ENCODE results near the gene TMEM229A. TPM values are rescaled to one million over a fixed set of nuclear protein-coding genes. Genes with fewer than 3 reads are reported as not detected.
"Not testable (repeated sequence)": the region's sequence is repeated elsewhere in the genome, so short reads cannot be mapped to it uniquely, and the experiment has no call there.

The TMEM229A gene
- total and polyA plus RNA-seq, 5 experiments from 2014 or later, result not detected

- no peaks in the 10 kb centered on the region for H3K27me3 Mint-ChIP-seq
- no peaks in the 10 kb centered on the region for H3K4me1 Mint-ChIP-seq
- H3K36me3 Mint-ChIP-seq, result no peaks in the 10 kb centered on the region
- H3K9me3 Mint-ChIP-seq, result no peaks in the 10 kb centered on the region
- no peak overlapping the region for H3K27ac Mint-ChIP-seq
- no peak for DNase-seq
- no peak for ATAC-seq
- POLR2A ChIA-PET, result no interaction called here
- no peak overlapping the region for H3K4me3 Mint-ChIP-seq
These were observed 23.4 kb upstream of the TMEM229A start for GRCh38 chr7:124056234-124056633.

GRCh38 chr7:124051681-124052377 lies 19.0 kb upstream of the TMEM229A start:
- H3K4me3 Mint-ChIP-seq, result no peak overlapping the region
- H3K4me1 Mint-ChIP-seq, result no peaks in the 10 kb centered on the region
- H3K9me3 Mint-ChIP-seq, result no peaks in the 10 kb centered on the region
- peaks cover 0 to 5% (median 2%) of the 10 kb centered on the region in 5 donors for H3K27me3 Mint-ChIP-seq
- H3K27ac Mint-ChIP-seq, result no peak overlapping the region
- POLR2A ChIA-PET, result no interaction called here
- no peak for ATAC-seq
- no peak for DNase-seq
- no peaks in the 10 kb centered on the region for H3K36me3 Mint-ChIP-seq

GRCh38 chr7:124042826-124043225 lies 10.0 kb upstream of the TMEM229A start:
- H3K27me3 Mint-ChIP-seq, result peaks cover 0 to 12% (median 4%) of the 10 kb centered on the region in 5 donors

GRCh38 chr7:124041439-124041838 lies 8.6 kb upstream of the TMEM229A start:
- Mint-ChIP-seq H3K27ac (no peak overlapping the region), H3K27me3 (peaks cover 3 to 25% (median 7%) of the 10 kb centered on the region in 5 donors), H3K9me3 (no peaks in the 10 kb centered on the region), H3K4me3 (no peak overlapping the region), H3K4me1 (no peaks in the 10 kb centered on the region), H3K36me3 (no peaks in the 10 kb centered on the region)
- POLR2A ChIA-PET, result no interaction called here
- ATAC-seq (no peak), DNase-seq (no peak)

More at GRCh38 chr7:124042826-124043225, 10.0 kb upstream of the TMEM229A start:
- POLR2A ChIA-PET, result no interaction called here
- H3K4me3 Mint-ChIP-seq, result no peak overlapping the region
- no peaks in the 10 kb centered on the region for H3K9me3 Mint-ChIP-seq
- H3K36me3 Mint-ChIP-seq, result no peaks in the 10 kb centered on the region
- no peaks in the 10 kb centered on the region for H3K4me1 Mint-ChIP-seq
- H3K27ac Mint-ChIP-seq, result no peak overlapping the region
- no peak for ATAC-seq
- DNase-seq, result no peak

GRCh38 chr7:124037902-124038301 lies 5.0 kb upstream of the TMEM229A start:
- POLR2A ChIA-PET, ATAC-seq, H3K4me3 Mint-ChIP-seq, H3K9me3 Mint-ChIP-seq, H3K4me1 Mint-ChIP-seq, H3K36me3 Mint-ChIP-seq, DNase-seq, H3K27ac Mint-ChIP-seq: not testable (repeated sequence)
- peaks cover 22 to 55% (median 24%) of the 10 kb centered on the region in 5 donors for H3K27me3 Mint-ChIP-seq

GRCh38 chr7:124035706-124036105 lies 2.8 kb upstream of the TMEM229A start:
- H3K36me3 Mint-ChIP-seq, result peaks cover 0 to 5% (median 3%) of the 10 kb centered on the region in 3 donors
- peaks cover 32 to 73% (median 38%) of the 10 kb centered on the region in 5 donors for H3K27me3 Mint-ChIP-seq
- peaks cover 0 to 2% (median 0%) of the 10 kb centered on the region in 9 donors for H3K9me3 Mint-ChIP-seq
- no peak overlapping the region for H3K4me3 Mint-ChIP-seq
- ATAC-seq, result no peak
- DNase-seq, result no peak
- H3K27ac Mint-ChIP-seq, result no peak overlapping the region
- peaks cover 6 to 16% (median 12%) of the 10 kb centered on the region in 4 donors for H3K4me1 Mint-ChIP-seq
- POLR2A ChIA-PET, result no interaction called here

- H3K9me3 Mint-ChIP-seq, result peaks cover 0 to 2% (median 0%) of the 10 kb centered on the region in 9 donors
- H3K4me1 Mint-ChIP-seq, result peaks cover 6 to 16% (median 12%) of the 10 kb centered on the region in 4 donors
- H3K4me3 Mint-ChIP-seq, result peak overlapping the region in 3 of 10 donors; percentile 5 to 29 (median 25)
- H3K27ac Mint-ChIP-seq, result no peak overlapping the region
- ATAC-seq, result no peak
- peaks cover 0 to 5% (median 3%) of the 10 kb centered on the region in 3 donors for H3K36me3 Mint-ChIP-seq
- H3K27me3 Mint-ChIP-seq, result peaks cover 35 to 73% (median 43%) of the 10 kb centered on the region in 5 donors
- no peak for DNase-seq
- POLR2A ChIA-PET, result no interaction called here
These were observed 1.9 kb upstream of the TMEM229A start for GRCh38 chr7:124034754-124035100.

- DNase-seq (no peak), ATAC-seq (no peak)
- H3K36me3 Mint-ChIP-seq, result peaks cover 0 to 5% (median 3%) of the 10 kb centered on the region in 3 donors
- H3K9me3 Mint-ChIP-seq, result peaks cover 0 to 2% (median 0%) of the 10 kb centered on the region in 9 donors
- H3K4me1 Mint-ChIP-seq, result peaks cover 6 to 16% (median 12%) of the 10 kb centered on the region in 4 donors
- peaks cover 35 to 73% (median 43%) of the 10 kb centered on the region in 5 donors for H3K27me3 Mint-ChIP-seq
- H3K27ac Mint-ChIP-seq, result no peak overlapping the region
- POLR2A ChIA-PET, result no interaction called here
- peak overlapping the region in 6 of 10 donors; percentile 5 to 65 (median 38) for H3K4me3 Mint-ChIP-seq
These were observed 1.2 kb upstream of the TMEM229A start for GRCh38 chr7:124033807-124034753.

- H3K27ac Mint-ChIP-seq, result no peak overlapping the region
- peaks cover 0 to 2% (median 0%) of the 10 kb centered on the region in 9 donors for H3K9me3 Mint-ChIP-seq
- peaks cover 6 to 16% (median 12%) of the 10 kb centered on the region in 4 donors for H3K4me1 Mint-ChIP-seq
- H3K36me3 Mint-ChIP-seq, result peaks cover 0 to 5% (median 3%) of the 10 kb centered on the region in 3 donors
- DNase-seq (no peak), ATAC-seq (no peak)
- H3K27me3 Mint-ChIP-seq, result peaks cover 35 to 66% (median 43%) of the 10 kb centered on the region in 5 donors
- H3K4me3 Mint-ChIP-seq, result peak overlapping the region in 6 of 10 donors; percentile 12 to 65 (median 38)
- POLR2A ChIA-PET, result no interaction called here
These were observed 384 bp upstream of the TMEM229A start for GRCh38 chr7:124033095-124033806.

GRCh38 chr7:124031919-124032318 lies 948 bp downstream of the TMEM229A start:
- Mint-ChIP-seq H3K36me3 (peaks cover 0 to 5% (median 3%) of the 10 kb centered on the region in 3 donors), H3K4me3 (peak overlapping the region; percentile 34 to 86 (median 76)), H3K4me1 (peaks cover 6 to 16% (median 12%) of the 10 kb centered on the region in 4 donors), H3K27me3 (peaks cover 29 to 53% (median 40%) of the 10 kb centered on the region in 5 donors), H3K9me3 (peaks cover 0 to 2% (median 0%) of the 10 kb centered on the region in 9 donors), H3K27ac (no peak overlapping the region)
- no peak for ATAC-seq
- POLR2A ChIA-PET, result no interaction called here
- DNase-seq, result no peak

GRCh38 chr7:124031406-124031805 lies 1.5 kb downstream of the TMEM229A start:
- ATAC-seq, result no peak
- POLR2A ChIA-PET, result no interaction called here
- Mint-ChIP-seq H3K27ac (no peak overlapping the region), H3K9me3 (peaks cover 0 to 2% (median 0%) of the 10 kb centered on the region in 9 donors), H3K27me3 (peaks cover 28 to 48% (median 36%) of the 10 kb centered on the region in 5 donors), H3K4me3 (peak overlapping the region in 5 of 10 donors; percentile 34 to 86 (median 80)), H3K4me1 (peaks cover 6 to 16% (median 12%) of the 10 kb centered on the region in 4 donors), H3K36me3 (peaks cover 0 to 5% (median 3%) of the 10 kb centered on the region in 3 donors)
- no peak for DNase-seq

- Mint-ChIP-seq H3K4me3 (peak overlapping the region in 1 of 10 donors; percentile 80), H3K36me3 (peaks cover 0 to 5% (median 3%) of the 10 kb centered on the region in 3 donors), H3K27me3 (peaks cover 26 to 45% (median 34%) of the 10 kb centered on the region in 5 donors), H3K27ac (no peak overlapping the region), H3K4me1 (peaks cover 6 to 16% (median 12%) of the 10 kb centered on the region in 4 donors), H3K9me3 (peaks cover 0 to 2% (median 0%) of the 10 kb centered on the region in 9 donors)
- ATAC-seq, result no peak
- DNase-seq, result no peak
- POLR2A ChIA-PET, result no interaction called here
These were observed 1.9 kb downstream of the TMEM229A start for GRCh38 chr7:124030964-124031363.
